CD14-positive monocyte (primary cell): Measurements from ENCODE around the gene GLS. TPM values are rescaled to one million over a fixed set of nuclear protein-coding genes. Genes with fewer than 3 reads are reported as not detected.

Source experiments
- DNase-seq, 3 donors: peaks; one replicate each; pipeline ENCODE4 v3.0.0-alpha.2; 2011 to 2022
- H2AFZ ChIP-seq: 2 replicates; pipeline ENCODE4 v1.6.0; 2012; ENCODE audit warnings: mild to moderate bottlenecking, low read depth, low read length, inconsistent platforms; ENCODE audit not compliant: insufficient read depth, poor library complexity, severe bottlenecking
- H3K27ac ChIP-seq, 2 donors: 1 replicate in 1 of 2; 2 replicates in 1 of 2; pipeline ENCODE4 v1.5.1; 2012 to 2013; ENCODE audit warnings: low read length in 2 of 2, control low read depth in 1 of 2, inconsistent platforms in 1 of 2, low read depth in 1 of 2, mild to moderate bottlenecking in 1 of 2
- H3K27me3 ChIP-seq, 2 donors: one replicate each; pipeline versions ENCODE4 v1.6.0 to v1.6.1; 2011 to 2013; ENCODE audit warnings: low read length in 2 of 2; ENCODE audit not compliant: control insufficient read depth in 2 of 2, insufficient read depth in 2 of 2
- H3K36me3 ChIP-seq, 2 donors: replicated peaks in 1 of 2; 1 replicate in 1 of 2; 2 replicates in 1 of 2; pipeline versions ENCODE4 v1.5.1 to v1.6.1; 2012 to 2013; ENCODE audit warnings: low read length in 2 of 2, control low read depth in 1 of 2, inconsistent platforms in 1 of 2, mild to moderate bottlenecking in 1 of 2; ENCODE audit not compliant: insufficient read depth in 2 of 2, control insufficient read depth in 1 of 2
- H3K4me1 ChIP-seq, 2 donors: 1 replicate in 1 of 2; 2 replicates in 1 of 2; pipeline versions ENCODE4 v1.5.1 to v1.6.1; 2012 to 2013; ENCODE audit warnings: low read length in 2 of 2, control low read depth in 1 of 2, inconsistent platforms in 1 of 2, mild to moderate bottlenecking in 1 of 2, moderate library complexity in 1 of 2; ENCODE audit not compliant: insufficient read depth in 2 of 2, control insufficient read depth in 1 of 2
- H3K4me2 ChIP-seq: replicated peaks from 2 replicates; pipeline ENCODE3; 2012; ENCODE audit warnings: low read length, moderate library complexity, mild to moderate bottlenecking; ENCODE audit not compliant: poor library complexity, severe bottlenecking; ENCODE audit errors: extremely low read depth
- H3K4me3 ChIP-seq, 3 experiments: fragments of 200-600 bp in 1 of 3; sonication (generic) in 1 of 3; replicated peaks in 1 of 3; 1 replicate in 2 of 3; 2 replicates in 1 of 3; pipeline ENCODE4 v1.5.1; 2011 to 2013; ENCODE audit warnings: low read length in 3 of 3, mild to moderate bottlenecking in 3 of 3, control low read depth in 2 of 3, low read depth in 2 of 3, inconsistent platforms in 1 of 3, moderate library complexity in 1 of 3
- H3K79me2 ChIP-seq: 2 replicates; pipeline ENCODE4 v1.6.0; 2012; ENCODE audit warnings: mild to moderate bottlenecking, control low read depth, inconsistent platforms, low read length, moderate library complexity; ENCODE audit not compliant: insufficient read depth
- H3K9ac ChIP-seq: 2 replicates; pipeline ENCODE4 v1.6.0; 2017; ENCODE audit warnings: low read length, mild to moderate bottlenecking; ENCODE audit not compliant: insufficient read depth, poor library complexity, severe bottlenecking
- H3K9me3 ChIP-seq, 2 donors: replicated peaks in 1 of 2; 1 replicate in 1 of 2; 2 replicates in 1 of 2; pipeline versions ENCODE4 v1.5.1 to v1.6.1; 2012 to 2013; ENCODE audit warnings: low read length in 2 of 2, control low read depth in 1 of 2; ENCODE audit not compliant: control insufficient read depth in 1 of 2, insufficient read depth in 1 of 2
- H4K20me1 ChIP-seq: 2 replicates; pipeline ENCODE4 v1.6.0; 2012; ENCODE audit warnings: mild to moderate bottlenecking, low read length, control low read depth, moderate library complexity; ENCODE audit not compliant: insufficient read depth
- H3K27ac Mint-ChIP-seq, 7 donors: one replicate each; pipeline ENCODE4 v1.8.0; 2020; ENCODE audit warnings: mild to moderate bottlenecking in 7 of 7, mixed read lengths in 7 of 7, moderate library complexity in 6 of 7, inconsistent platforms in 2 of 7
- H3K27me3 Mint-ChIP-seq, 3 donors: one replicate each; pipeline ENCODE4 v1.8.0; 2021 to 2022; ENCODE audit warnings: low read depth in 3 of 3, mild to moderate bottlenecking in 3 of 3, mixed read lengths in 3 of 3, moderate library complexity in 3 of 3, inconsistent platforms in 1 of 3
- H3K36me3 Mint-ChIP-seq, 2 donors: one replicate each; pipeline ENCODE4 v1.8.0; 2020; ENCODE audit warnings: mixed read lengths in 2 of 2, inconsistent platforms in 1 of 2, mild to moderate bottlenecking in 1 of 2
- H3K4me1 Mint-ChIP-seq: one replicate; pipeline ENCODE4 v1.8.0; 2020; ENCODE audit warnings: mild to moderate bottlenecking, mixed read lengths
- H3K4me3 Mint-ChIP-seq, 2 donors: one replicate each; pipeline ENCODE4 v1.8.0; 2020; ENCODE audit warnings: mild to moderate bottlenecking in 2 of 2, mixed read lengths in 2 of 2, moderate library complexity in 1 of 2
- H3K9me3 Mint-ChIP-seq, 7 donors: one replicate each; pipeline ENCODE4 v1.8.0; 2020 to 2022; ENCODE audit warnings: mixed read lengths in 7 of 7, mild to moderate bottlenecking in 6 of 7, moderate library complexity in 6 of 7, inconsistent platforms in 2 of 7
- WGBS: methylation state at CpG from one replicate; pipeline ENCODE4 v1.1.5; 2013; ENCODE audit warnings: missing lambda C conversion rate; ENCODE audit not compliant: insufficient coverage; 5-methylcytosine and 5-hydroxymethylcytosine counted together
- intact Hi-C, 2 donors: fragments of 100-400 bp; cut with micrococcal nuclease; formaldehyde crosslinking; loops; one replicate each; pipeline versions ENCODE4 v1.15.0 to v1.15.1; 2023
- polyA plus RNA-seq, 3 donors: library from polyadenylated mRNA; depleted of rRNA in 1 of 3; unstranded in 2 of 3; stranded (reverse) in 1 of 3; fragments of 300-500 nt in 2 of 3; fragments of >200 nt in 1 of 3; fragmentation: Illumina TruSeq in 2 of 3; gene quantifications; 1 replicate in 2 of 3; 2 replicates in 1 of 3; pipeline ENCODE4 v1.2.3, GENCODE V29; 2012 to 2021
- TF ChIP-seq, protein P1 (sequence below): fragments of 200-600 bp; IDR thresholded peaks from one replicate; pipeline ENCODE4 v1.8.0; 2022; ENCODE audit warnings: antibody characterized with exemption, mild to moderate bottlenecking

GLS gene
- polyA plus RNA-seq, 3 donors: 6.0 to 29.5 (median 9.0) TPM

DNA sequence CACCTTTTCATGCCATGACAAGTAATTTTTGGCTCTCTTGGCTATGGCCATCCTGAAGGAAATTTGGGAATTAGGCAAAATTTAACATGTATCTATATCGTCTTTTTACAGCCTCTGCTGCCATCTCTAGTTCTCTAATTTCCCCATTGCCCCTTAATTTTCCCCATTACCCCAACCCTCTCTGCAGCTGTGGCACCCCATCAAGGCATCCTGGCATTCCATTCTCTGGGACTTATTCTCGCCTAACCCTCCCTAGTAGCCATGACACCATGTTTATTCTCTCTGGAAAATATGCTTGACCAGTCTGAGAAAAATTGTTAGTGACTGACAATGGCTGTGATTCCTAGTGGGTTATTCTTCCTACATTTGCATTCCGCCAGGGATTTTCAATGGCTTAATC lies 43.9 kb upstream of the GLS start:
- no peak overlapping the region for H3K4me2 ChIP-seq
- H3K4me1 Mint-ChIP-seq: peaks cover 5% of the 10 kb centered on the region
- no peak for DNase-seq
- no peaks in the 10 kb centered on the region for H3K9me3 ChIP-seq
- H3K36me3 ChIP-seq: no peaks in the 10 kb centered on the region
- no peaks in the 10 kb centered on the region for H4K20me1 ChIP-seq
- no peaks in the 10 kb centered on the region for H3K79me2 ChIP-seq
- no peaks in the 10 kb centered on the region for H3K27me3 ChIP-seq
- no peak overlapping the region for H3K4me3 ChIP-seq
- intact Hi-C loops: no loop called here
- H3K9ac ChIP-seq: no peak overlapping the region
- no peaks in the 10 kb centered on the region for H3K4me1 ChIP-seq
- WGBS: no CpG with 5 or more reads among the region's 3 CpGs
- peaks cover 0 to 3% (median 0%) of the 10 kb centered on the region in 7 donors for H3K9me3 Mint-ChIP-seq
- no peak overlapping the region for H2AFZ ChIP-seq
- no peaks in the 10 kb centered on the region for H3K36me3 Mint-ChIP-seq
- peaks cover 0 to 5% (median 0%) of the 10 kb centered on the region in 3 donors for H3K27me3 Mint-ChIP-seq
- no peak overlapping the region for H3K27ac ChIP-seq
- H3K27ac Mint-ChIP-seq: no peak overlapping the region
- H3K4me3 Mint-ChIP-seq: no peak overlapping the region
- TF ChIP-seq, protein P1, sequence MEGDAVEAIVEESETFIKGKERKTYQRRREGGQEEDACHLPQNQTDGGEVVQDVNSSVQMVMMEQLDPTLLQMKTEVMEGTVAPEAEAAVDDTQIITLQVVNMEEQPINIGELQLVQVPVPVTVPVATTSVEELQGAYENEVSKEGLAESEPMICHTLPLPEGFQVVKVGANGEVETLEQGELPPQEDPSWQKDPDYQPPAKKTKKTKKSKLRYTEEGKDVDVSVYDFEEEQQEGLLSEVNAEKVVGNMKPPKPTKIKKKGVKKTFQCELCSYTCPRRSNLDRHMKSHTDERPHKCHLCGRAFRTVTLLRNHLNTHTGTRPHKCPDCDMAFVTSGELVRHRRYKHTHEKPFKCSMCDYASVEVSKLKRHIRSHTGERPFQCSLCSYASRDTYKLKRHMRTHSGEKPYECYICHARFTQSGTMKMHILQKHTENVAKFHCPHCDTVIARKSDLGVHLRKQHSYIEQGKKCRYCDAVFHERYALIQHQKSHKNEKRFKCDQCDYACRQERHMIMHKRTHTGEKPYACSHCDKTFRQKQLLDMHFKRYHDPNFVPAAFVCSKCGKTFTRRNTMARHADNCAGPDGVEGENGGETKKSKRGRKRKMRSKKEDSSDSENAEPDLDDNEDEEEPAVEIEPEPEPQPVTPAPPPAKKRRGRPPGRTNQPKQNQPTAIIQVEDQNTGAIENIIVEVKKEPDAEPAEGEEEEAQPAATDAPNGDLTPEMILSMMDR: no peak

DNA sequence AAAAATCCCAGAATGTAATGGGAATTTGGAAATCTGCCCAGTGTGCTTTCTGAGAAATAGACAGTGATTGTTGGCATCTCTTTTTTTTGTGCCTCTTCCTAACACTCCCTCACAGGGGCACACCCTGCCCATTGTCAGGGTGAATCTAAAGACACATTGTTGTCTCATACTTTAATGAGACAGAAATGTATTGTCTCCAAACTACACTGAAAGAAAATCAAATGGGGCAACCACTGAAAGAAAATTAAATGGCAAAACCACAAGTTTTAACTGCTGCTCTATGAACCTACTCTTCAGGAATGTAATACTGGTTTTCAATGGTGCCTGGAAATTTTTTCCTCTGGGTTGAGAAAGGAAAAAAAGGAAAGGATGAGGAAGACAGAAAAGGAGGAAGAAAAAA lies 43.2 kb upstream of the GLS start:
- Mint-ChIP-seq H3K27me3 (peaks cover 0 to 5% (median 0%) of the 10 kb centered on the region in 3 donors), H3K36me3 (no peaks in the 10 kb centered on the region), H3K4me3 (no peak overlapping the region), H3K4me1 (peaks cover 3% of the 10 kb centered on the region), H3K9me3 (peaks cover 0 to 3% (median 0%) of the 10 kb centered on the region in 7 donors), H3K27ac (no peak overlapping the region)
- Histone ChIP-seq H4K20me1 (no peaks in the 10 kb centered on the region), H3K4me3 (no peak overlapping the region), H3K4me2 (no peak overlapping the region), H2AFZ (no peak overlapping the region), H3K79me2 (no peaks in the 10 kb centered on the region), H3K27me3 (no peaks in the 10 kb centered on the region), H3K27ac (no peak overlapping the region), H3K9ac (no peak overlapping the region), H3K36me3 (no peaks in the 10 kb centered on the region), H3K9me3 (no peaks in the 10 kb centered on the region), H3K4me1 (no peaks in the 10 kb centered on the region)
- intact Hi-C loops: no loop called here
- TF ChIP-seq, protein P1: no peak
- DNase-seq: no peak
